HuH-7.5 (cell line): ENCODE results near the gene NECAB2.

Experiments
- DNase-seq: peaks from one replicate; pipeline ENCODE4 v3.0.0; 2011; ENCODE audit warnings: low spot score

Gene NECAB2

DNA sequence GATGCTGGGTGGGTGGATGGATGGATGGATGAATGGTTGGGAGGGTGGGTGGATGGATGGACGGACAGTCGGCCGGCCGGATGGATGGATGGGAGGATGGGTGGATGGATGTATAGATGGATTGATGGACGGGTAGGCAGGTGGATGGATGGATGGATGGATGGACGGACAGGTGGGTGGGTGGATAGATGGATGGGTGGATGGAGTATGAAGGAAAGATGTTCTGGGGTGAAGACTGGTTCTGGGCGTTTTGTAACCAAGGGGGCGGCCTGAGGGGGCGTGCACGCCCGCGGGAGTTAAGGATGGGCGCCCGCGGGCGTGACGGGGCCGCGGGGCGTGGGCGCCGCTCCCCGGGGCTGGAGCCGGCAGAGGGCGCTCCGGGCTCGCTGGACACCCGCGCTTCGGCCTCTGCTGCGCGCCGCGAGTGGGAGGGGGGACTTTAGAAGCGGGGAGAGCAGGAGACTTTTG lies at the start of gene NECAB2:
Gene NECAB2 (plus strand): TSS at position 407 of the 468 bp plus-strand sequence. CDS start 405 bp downstream, outside the sequence.
- peak; percentile 72 for DNase-seq

GRCh38 chr16:83920894-83921491 lies 47.1 kb upstream of the NECAB2 start:
- no peak for DNase-seq

DNA sequence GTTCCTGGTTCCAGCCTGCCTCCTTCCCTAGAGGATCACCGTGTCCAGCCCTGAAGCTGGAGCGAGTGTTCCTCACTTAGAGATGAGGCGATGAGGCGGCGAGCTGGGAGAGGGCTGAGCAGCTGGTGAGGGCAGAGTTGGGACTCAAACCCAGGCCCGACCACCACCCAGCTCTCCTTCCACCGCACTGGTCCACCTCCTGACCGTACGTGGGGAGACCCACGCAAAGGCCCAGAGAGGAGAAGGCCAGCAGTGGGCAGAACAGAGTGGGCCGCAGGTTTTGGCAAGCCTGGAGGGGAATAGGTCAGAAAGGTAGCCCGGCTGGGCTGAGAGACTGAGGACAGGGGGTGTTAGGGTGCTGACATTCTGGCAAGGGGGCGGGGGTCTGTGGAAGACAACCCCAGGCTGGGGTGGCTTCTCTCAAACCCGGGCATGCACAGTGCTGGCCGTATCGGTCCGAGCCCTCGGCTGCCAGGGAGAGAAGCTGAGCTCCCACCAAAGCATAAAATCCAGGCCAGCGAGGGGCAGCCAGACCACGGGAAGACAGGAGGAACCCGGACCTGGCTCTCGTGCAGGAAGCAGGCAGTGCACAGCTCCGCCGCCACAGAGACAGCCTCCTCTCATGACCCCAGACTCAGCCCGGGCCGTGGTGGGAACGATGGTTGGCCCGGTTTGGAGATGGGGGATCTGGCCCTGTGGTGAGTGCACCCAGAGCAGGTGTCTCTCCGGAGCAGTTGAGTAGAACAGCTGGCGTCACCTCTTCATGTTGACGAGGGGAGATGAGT lies 44.3 kb upstream of the NECAB2 start:
- no peak for DNase-seq

GRCh38 chr16:83924686-83925085 lies 43.4 kb upstream of the NECAB2 start:
- no peak for DNase-seq

DNA sequence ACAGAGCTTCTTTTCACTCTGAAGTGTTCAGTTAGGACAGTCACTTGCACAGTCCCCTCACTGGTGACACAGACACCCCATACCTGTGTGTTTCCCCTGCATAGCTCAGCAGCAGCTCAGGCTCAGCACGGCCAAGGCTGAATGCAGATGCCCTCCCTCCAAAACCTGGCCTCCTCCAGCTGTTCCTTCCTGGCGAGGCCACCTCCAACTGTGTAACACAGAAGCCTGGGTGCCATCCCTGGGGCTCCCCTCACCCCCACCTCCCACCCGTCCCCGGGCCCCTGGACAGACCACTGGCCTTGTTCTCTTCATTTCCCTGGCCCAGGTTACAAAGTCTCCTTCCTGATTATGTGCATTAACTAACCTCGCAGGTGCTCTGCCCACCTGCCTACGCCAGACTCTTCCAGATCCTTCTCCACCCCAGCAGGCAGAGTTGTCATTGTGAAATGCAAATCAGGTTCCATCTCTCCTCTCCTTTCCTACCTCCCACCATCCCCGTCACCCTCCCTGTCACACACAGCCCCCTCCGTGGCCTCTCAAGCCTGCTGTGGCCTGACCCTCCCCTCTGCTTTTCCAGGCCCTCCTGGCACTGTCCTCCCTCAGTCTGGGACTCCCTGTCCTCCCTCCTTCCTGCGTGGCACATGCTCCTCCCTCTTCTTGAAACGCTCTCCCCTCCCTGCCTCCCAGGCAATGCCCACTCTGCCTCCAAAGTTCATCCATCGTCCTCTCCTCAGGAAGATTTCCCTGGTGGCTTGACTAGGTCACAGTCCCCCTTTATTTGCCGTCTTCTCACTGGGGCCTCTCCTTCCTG lies 42.7 kb upstream of the NECAB2 start:
- no peak for DNase-seq

DNA sequence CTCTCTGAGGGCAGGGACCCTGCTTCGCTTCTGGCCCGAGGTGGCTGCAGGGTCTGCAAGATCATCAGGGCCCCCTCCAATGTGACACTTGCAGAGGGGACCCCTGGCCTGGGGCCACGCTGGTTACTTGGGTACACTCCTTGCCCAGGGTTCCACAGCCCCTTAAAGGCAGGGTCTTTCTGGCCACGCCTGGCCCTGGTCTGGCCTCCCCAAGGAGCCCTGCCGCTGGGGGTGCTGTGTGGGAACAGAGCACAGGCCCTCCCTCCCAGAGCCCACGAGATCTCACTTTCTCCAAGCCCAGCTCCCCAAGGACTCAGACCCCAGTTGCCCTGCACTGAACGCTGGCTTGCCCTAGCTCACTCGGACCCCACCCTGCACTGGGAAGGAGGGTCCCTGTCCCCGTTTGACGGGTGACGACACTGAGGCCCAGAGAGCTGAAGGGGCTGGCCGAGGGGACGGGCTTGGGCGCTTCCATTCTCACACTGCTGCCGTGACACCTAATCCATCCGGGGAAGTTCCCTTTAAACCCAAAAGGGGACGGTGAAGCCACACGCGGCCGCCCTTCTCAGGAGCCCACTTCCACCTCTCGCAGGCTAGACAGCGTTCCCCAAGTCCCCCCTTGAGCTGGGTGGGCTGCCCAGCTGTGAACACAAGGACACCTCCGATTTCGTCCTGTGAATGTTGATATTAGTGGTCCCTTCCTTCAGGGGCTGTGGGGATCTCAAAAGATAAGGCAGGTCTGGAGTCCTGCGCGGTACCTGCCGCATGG lies 41.9 kb upstream of the NECAB2 start:
- DNase-seq, result no peak

GRCh38 chr16:83926726-83927397 lies 41.2 kb upstream of the NECAB2 start:
- peak; percentile 93 for DNase-seq

DNA sequence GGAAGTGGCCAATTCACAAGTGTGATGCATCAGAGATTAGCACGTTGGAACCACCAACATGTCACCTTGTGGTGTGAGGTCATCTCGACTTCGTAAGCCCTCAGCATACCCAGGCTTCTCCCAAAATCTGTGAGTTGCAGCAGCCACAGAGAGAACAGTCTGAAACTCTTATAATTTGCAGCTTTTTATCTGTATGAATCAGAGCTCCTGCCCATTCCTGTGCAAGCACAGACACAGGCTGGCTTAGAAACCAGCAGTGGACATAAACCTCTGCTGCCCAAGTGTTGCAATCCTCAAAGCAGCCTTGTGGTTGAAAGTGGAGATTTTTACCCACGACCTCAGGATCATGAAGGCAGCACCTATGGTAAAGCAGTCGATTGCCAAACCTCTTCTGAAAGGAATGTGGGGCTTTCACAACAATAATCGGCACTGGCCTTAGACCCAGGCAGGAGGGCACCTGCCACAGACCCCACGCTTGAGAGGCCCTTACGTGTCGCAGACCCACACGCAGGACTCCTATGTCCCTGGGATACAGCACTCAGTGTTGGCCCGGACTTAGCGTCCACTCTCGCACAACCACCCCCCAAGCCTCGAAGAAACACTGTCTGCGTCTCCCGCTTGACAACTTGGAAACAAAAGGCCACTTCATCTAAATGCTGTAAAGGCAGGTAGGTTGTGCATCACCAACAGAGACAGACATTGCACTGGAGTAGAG lies 39.5 kb upstream of the NECAB2 start:
- peak; percentile 52 for DNase-seq

DNA sequence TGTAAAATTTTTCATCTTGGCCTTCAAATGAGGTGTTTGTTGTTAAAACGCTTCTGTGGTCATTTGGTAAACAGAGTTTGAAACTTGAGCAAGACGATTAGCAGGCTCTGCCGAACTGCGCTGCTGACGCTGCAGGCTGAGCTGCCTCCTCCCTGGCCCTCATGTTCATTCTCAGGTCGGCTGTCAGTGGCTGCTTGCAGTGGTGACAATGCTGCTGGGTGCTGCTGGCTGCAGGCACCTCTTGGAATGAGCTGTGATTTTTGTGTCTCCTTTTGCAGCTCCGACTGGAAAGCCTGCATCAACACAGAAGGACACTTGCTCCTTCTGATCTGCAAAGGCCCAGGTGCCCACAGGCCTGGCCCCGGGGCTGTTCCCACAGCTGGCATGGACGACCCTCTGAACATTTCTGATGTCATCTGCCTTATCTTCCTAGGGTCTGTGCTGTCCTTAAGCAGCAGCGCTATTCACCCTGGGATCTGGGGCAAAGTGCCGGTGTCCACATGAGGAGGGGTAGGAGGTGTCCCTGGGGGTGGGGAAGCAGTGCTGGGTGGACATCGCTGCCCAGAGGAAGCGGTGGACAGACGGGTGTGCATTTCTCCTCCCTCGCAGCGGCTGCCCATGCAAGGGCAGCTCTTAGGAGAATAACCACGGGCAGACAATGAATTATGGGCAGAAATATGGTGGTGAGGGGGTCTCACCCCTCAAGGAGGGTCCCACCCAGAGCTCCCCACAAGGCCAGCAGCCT lies 38.1 kb upstream of the NECAB2 start:
- no peak for DNase-seq

GRCh38 chr16:83930730-83931500 lies 37.1 kb upstream of the NECAB2 start:
- DNase-seq, result no peak

DNA sequence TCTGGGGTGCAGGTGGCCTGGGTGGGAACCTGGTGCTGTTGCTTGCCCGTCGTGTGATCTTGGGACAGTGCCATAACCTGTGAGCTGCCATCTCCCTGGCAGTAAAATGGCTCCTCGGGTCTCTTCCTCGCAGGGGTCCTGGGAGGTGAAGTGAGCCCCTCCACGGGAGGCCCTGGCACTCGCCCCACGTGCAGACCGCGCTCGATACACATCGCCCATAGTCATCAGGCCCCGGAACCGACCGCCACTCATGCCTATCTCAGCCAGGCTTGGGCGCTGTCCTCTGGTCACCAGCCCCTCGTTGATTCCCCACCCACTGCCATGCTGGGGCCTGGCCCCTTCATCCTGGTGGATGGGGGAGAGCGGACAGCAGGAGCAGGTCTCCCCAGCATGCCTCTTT lies 36.5 kb upstream of the NECAB2 start:
- DNase-seq, result no peak

DNA sequence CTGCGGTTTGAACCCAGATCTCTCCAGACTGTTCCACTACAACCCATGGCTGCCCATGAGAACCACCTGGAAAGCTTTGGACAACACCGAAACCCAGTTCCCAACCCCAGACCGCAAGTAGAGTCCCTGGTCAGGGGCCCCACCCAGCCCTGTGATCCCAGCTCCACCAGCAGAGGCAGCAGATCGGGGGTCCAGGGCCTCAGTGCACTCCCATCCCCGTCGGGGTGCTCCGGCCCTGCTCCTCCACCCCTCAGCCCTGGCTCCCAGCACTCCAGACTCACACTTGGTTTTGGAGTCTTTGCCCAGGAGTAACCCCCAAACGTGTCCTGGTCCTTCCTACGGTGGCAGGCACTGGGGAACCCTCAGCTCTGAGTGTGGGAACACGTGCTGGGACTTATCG lies 35.7 kb upstream of the NECAB2 start:
- no peak for DNase-seq

- no peak for DNase-seq
Observed at GRCh38 chr16:83932955-83933673, 34.9 kb upstream of the NECAB2 start.

DNA sequence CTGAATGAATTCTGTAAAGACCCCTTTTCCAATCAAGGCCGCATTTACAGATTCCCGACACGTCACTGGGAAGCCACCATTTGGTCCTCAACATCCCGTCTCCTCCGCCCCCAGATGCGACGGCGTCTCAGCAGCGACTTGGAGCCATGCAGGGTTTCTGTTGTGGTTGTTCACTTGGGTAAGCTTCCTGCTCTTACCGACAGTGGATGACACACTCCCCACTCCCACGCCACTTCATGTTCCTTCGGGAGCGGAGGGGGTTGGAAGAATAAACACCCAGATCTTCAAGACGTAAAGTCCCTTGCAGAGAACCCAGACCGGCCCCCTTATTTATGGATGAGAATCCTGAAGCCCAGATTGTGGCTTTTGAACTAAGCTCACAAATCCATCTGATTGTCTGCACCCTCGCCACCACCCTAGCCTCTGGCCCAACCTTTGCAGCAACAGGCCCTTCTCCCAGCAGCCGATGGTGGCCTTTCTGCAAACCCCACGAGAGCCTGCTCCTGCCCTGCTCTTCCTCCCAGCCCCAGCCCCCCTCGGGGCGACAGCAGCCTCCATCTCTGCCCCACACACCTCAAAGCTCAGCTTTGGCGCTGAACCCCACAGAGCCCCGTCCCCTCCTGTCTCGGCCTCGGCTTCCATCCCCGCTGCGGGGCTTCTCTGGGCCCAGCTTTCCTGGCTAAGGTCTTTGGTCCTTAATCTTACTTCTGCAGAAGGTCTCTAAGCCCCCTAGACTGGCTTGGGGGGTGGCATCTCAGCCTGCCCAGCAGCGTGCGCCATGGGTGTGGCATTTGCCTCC lies 34.0 kb upstream of the NECAB2 start:
- DNase-seq, result no peak

DNA sequence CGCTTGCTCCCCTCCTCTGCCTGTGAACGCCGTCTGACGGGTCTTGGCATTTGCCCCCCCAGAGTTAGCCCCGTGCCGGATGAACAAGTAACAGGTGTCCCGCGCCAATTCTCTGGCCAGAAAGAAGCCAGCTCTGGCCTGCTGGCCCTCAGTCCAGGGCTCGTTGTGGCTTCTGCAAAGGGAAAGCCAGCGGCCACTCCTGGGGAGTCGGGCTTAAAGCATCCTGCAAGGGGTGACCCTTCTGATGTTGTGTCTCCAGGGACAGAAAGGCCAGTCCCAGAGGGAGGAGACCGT lies 33.4 kb upstream of the NECAB2 start:
- DNase-seq, result no peak

DNA sequence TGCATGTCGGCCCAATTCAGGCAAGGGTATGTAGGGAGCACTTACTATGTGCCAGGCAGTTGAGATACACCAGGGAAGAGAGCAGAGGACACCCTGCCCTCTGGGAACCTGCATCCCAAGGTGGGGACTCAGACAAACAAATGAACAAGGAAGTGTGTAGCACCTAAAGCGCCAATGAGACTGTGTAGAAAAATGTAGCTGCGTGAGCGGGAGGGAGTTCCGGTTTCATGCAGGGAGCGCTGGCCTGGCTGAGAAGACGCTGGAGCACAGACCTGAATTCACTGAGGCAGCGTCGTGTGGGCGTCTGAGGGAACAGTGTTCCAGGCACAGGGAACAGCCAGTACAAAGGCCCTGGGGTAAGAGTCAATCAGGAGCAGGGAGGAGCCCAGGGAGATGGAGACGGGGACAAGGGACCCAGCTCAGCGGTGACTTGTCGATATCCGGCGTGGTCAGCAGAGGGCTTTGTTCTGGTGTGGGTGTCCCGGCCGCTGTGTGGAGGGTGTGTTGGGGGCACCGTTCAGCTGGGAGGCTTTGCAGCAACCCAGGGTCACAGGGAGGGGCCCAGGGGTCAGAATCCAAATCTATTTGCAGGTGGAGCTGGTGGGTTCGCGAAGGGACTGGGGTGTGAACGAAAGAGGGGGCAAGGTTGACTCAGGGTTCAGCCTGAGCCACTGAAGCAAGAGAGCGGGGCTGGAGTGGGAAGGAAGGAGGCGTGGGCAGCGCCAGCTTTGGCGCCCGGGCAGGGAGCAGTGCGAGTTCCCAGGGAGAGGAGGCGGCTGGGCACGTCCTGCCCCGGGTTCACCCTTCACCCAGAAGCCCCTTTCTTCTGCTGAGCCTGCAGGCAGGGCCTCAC lies 32.8 kb upstream of the NECAB2 start:
- no peak for DNase-seq

DNA sequence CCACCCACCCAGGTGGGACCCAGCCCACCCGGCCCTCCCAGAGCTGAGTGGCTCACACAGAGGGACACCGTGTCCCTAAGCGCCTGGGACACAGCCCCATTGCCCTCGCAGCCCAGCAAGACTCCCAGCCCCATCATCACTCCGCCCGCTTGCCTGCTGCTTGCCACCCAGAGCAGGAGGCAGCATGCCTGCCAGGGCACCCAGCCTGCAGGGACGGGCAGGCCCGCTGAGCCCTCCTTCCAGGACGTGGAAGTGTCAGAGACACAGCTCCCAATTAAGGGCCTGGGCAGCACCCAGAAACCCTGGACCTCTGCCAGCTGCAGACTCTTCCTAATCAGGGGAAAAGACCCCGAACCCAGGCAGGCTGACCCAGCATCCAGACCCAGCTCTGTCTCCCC lies 32.2 kb upstream of the NECAB2 start:
- DNase-seq, result no peak
